DND-41 (cell line): Measurements from ENCODE around the gene GBX1.

Experiments used
- EZH2 ChIP-seq: IDR thresholded peaks from 3 replicates; pipeline ENCODE4 v1.6.1; 2012; ENCODE audit warnings: borderline replicate concordance, low read depth, mild to moderate bottlenecking, moderate library complexity, low read length, inconsistent platforms; ENCODE audit not compliant: severe bottlenecking
- TF ChIP-seq, protein P1 (sequence below): IDR thresholded peaks from 2 replicates; pipeline ENCODE4 v1.5.1; 2012; ENCODE audit warnings: borderline replicate concordance, low read length, moderate library complexity, mild to moderate bottlenecking; ENCODE audit not compliant: poor library complexity, severe bottlenecking; ENCODE audit errors: extremely low read depth

DNA sequence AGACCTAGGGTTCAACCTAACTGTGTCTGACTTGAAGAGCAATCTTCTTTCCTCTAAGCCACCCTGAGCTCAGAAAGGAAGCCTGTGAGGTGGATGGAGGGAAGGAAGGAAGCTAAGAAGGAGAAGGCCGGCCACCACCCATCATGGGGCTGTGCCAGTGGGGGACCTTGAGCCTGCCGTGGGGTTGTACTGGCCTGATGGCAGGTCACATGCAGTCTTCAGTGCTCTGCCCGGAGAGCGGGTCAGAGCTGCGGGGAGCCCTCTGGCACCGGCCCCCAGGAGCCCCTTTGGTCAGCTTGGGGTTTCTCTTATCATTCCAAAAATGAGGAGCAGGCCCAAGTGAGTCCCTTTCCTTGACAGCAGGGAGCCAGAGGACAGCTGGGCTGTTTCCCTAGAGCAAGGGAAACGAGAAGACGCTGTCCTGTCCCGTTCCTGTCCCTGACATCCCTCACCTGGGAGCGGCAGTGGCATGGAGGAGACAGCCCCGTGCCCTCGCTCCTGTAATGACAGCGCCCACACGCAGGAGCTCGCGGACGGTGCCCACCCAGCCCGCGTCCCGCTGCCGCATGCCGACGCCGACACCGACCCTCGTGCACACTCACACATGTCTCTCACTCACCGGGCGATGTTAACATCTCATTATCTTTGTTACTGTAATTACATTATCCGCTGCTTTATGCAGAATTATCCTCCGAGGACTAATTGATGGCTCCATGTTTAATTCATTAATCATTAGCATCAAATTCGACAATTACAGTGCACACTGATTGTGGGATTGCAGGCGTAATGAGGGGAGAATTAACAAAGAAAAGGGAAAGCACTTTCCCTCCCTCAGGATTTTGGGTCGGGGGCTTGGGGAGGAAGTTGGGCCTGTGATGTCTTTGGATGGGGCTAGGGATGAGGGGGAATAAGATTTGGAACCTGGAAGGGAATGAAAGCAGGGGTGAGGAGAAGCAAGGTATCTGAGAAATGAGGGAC, 31.3 kb downstream of the GBX1 start:
- TF ChIP-seq EZH2, result no peak
- TF ChIP-seq, protein P1, sequence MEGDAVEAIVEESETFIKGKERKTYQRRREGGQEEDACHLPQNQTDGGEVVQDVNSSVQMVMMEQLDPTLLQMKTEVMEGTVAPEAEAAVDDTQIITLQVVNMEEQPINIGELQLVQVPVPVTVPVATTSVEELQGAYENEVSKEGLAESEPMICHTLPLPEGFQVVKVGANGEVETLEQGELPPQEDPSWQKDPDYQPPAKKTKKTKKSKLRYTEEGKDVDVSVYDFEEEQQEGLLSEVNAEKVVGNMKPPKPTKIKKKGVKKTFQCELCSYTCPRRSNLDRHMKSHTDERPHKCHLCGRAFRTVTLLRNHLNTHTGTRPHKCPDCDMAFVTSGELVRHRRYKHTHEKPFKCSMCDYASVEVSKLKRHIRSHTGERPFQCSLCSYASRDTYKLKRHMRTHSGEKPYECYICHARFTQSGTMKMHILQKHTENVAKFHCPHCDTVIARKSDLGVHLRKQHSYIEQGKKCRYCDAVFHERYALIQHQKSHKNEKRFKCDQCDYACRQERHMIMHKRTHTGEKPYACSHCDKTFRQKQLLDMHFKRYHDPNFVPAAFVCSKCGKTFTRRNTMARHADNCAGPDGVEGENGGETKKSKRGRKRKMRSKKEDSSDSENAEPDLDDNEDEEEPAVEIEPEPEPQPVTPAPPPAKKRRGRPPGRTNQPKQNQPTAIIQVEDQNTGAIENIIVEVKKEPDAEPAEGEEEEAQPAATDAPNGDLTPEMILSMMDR, result no peak
